B cell (primary cell): Measurements from ENCODE around the gene HDGFL2. TPM values are rescaled to one million over a fixed set of nuclear protein-coding genes. Genes with fewer than 3 reads are reported as not detected.

Experiments used
- ATAC-seq: fragments of 200-7000 bp; cut with Tn5 transposase; one replicate; pipeline ENCODE4 v1.10.0; 2021; ENCODE audit warnings: low read depth, mild to moderate bottlenecking, moderate number of reproducible peaks, moderate library complexity
- CTCF ChIA-PET: fragments of 350-600 bp; sonication (Branson Sonifier 250); formaldehyde crosslinking; loops from one replicate; lab custom pipeline; 2021; ENCODE audit warnings: antibody characterized with exemption, inconsistent platforms; lab: Charles Lee
- POLR2A ChIA-PET: fragments of 350-600 bp; sonication (Branson Sonifier 250); formaldehyde crosslinking; loops from one replicate; lab custom pipeline; 2021; ENCODE audit warnings: antibody characterized with exemption; lab: Charles Lee
- DNase-seq: peaks from one replicate; pipeline ENCODE4 v3.0.0; 2013
- H2AFZ ChIP-seq: 2 replicates; pipeline ENCODE4 v1.6.1; 2012; ENCODE audit warnings: mild to moderate bottlenecking, low read depth, low read length; ENCODE audit not compliant: insufficient read depth, poor library complexity, severe bottlenecking
- H3K27ac ChIP-seq, 2 donors: 1 replicate in 1 of 2; 2 replicates in 1 of 2; pipeline ENCODE4 v1.5.1; 2012 to 2013; ENCODE audit warnings: low read length in 2 of 2, mild to moderate bottlenecking in 2 of 2, moderate library complexity in 1 of 2
- H3K27me3 ChIP-seq, 4 experiments: fragments of 200-600 bp in 1 of 4; sonication (generic) in 1 of 4; replicated peaks in 1 of 4; 1 replicate in 2 of 4; 2 replicates in 2 of 4; pipeline versions ENCODE4 v1.6.1 to v1.7.0; 2013 to 2016; ENCODE audit warnings: low read length in 3 of 4, mild to moderate bottlenecking in 2 of 4, mixed read lengths in 1 of 4, moderate library complexity in 1 of 4; ENCODE audit not compliant: insufficient read depth in 4 of 4, control insufficient read depth in 3 of 4; ENCODE audit errors: control extremely low read depth in 1 of 4
- H3K36me3 ChIP-seq, 2 experiments: replicated peaks in 1 of 2; 1 replicate in 1 of 2; 2 replicates in 1 of 2; pipeline versions ENCODE4 v1.6.1 to v1.7.1; 2013; ENCODE audit warnings: low read length in 1 of 2; ENCODE audit not compliant: insufficient read depth in 2 of 2, control insufficient read depth in 1 of 2; ENCODE audit errors: control extremely low read depth in 1 of 2, extremely low read depth in 1 of 2
- H3K4me1 ChIP-seq, 2 donors: fragments of 200-600 bp in 1 of 2; sonication (generic) in 1 of 2; 1 replicate in 1 of 2; 2 replicates in 1 of 2; pipeline versions ENCODE4 v1.5.1 to v1.6.1; 2013 to 2017; ENCODE audit warnings: low read length in 2 of 2; ENCODE audit not compliant: control insufficient read depth in 2 of 2, insufficient read depth in 2 of 2
- H3K4me2 ChIP-seq: replicated peaks from 2 replicates; pipeline ENCODE3; 2012; ENCODE audit warnings: mild to moderate bottlenecking, low read depth, low read length; ENCODE audit not compliant: poor library complexity, severe bottlenecking
- H3K4me3 ChIP-seq, 5 experiments: fragments of 200-600 bp in 1 of 5; sonication (generic) in 1 of 5; 1 replicate in 3 of 5; 2 replicates in 2 of 5; pipeline versions ENCODE4 v1.5.1 to v1.7.0; 2011 to 2016; ENCODE audit warnings: low read length in 4 of 5, mild to moderate bottlenecking in 4 of 5, low read depth in 2 of 5, control low read depth in 1 of 5, moderate library complexity in 1 of 5; ENCODE audit not compliant: insufficient read depth in 1 of 5; ENCODE audit errors: control extremely low read depth in 1 of 5, extremely low read depth in 1 of 5
- H3K79me2 ChIP-seq: fragments of 200-600 bp; sonication (generic); one replicate; pipeline ENCODE4 v1.6.0; 2016; ENCODE audit warnings: low read length; ENCODE audit not compliant: control insufficient read depth, insufficient read depth
- H3K9ac ChIP-seq: fragments of 200-600 bp; sonication (generic); 2 replicates; pipeline ENCODE4 v1.6.1; 2017; ENCODE audit warnings: mild to moderate bottlenecking, low read length, moderate library complexity
- H3K9me3 ChIP-seq, 3 donors: one replicate each; pipeline versions ENCODE4 v1.6.1 to v1.7.1; 2013; ENCODE audit warnings: low read length in 2 of 3; ENCODE audit not compliant: control insufficient read depth in 2 of 3, insufficient read depth in 1 of 3; ENCODE audit errors: control extremely low read depth in 1 of 3
- H4K20me1 ChIP-seq: 2 replicates; pipeline ENCODE4 v1.6.0; 2012; ENCODE audit warnings: mild to moderate bottlenecking, low read length; ENCODE audit not compliant: insufficient read depth, control insufficient read depth, poor library complexity, severe bottlenecking
- H3K27ac Mint-ChIP-seq: one replicate; pipeline ENCODE4 v1.8.0; 2021; ENCODE audit warnings: mixed read lengths
- H3K27me3 Mint-ChIP-seq: one replicate; pipeline ENCODE4 v1.8.0; 2021; ENCODE audit warnings: mixed read lengths
- H3K4me1 Mint-ChIP-seq: one replicate; pipeline ENCODE4 v1.8.0; 2021; ENCODE audit warnings: mixed read lengths
- H3K4me3 Mint-ChIP-seq: one replicate; pipeline ENCODE4 v1.8.0; 2021; ENCODE audit warnings: mixed read lengths
- H3K9me3 Mint-ChIP-seq: one replicate; pipeline ENCODE4 v1.8.0; 2022; ENCODE audit warnings: mixed read lengths; ENCODE audit not compliant: insufficient read depth
- CTCF ChIP-seq: fragments of 200-600 bp; IDR thresholded peaks from one replicate; pipeline ENCODE4 v1.8.0; 2022; ENCODE audit warnings: antibody characterized with exemption, mild to moderate bottlenecking
- EZH2 ChIP-seq: IDR thresholded peaks from 2 replicates; pipeline ENCODE4 v1.6.1; 2012; ENCODE audit warnings: borderline replicate concordance, low read depth, mild to moderate bottlenecking, moderate library complexity, low read length; ENCODE audit not compliant: insufficient read depth, poor library complexity, severe bottlenecking
- WGBS: methylation state at CpG from one replicate; pipeline ENCODE4 v1.1.5; 2013; ENCODE audit warnings: missing lambda C conversion rate; ENCODE audit not compliant: insufficient coverage; 5-methylcytosine and 5-hydroxymethylcytosine counted together
- intact Hi-C: fragments of 100-400 bp; cut with micrococcal nuclease; formaldehyde crosslinking; loops from one replicate; pipeline ENCODE4 v1.10.0; 2022
- polyA plus RNA-seq: library from polyadenylated mRNA; depleted of rRNA; stranded (reverse); fragments of >200 nt; gene quantifications from 2 replicates; pipeline ENCODE4 v1.2.3, GENCODE V29; 2012
- total RNA-seq, 2 donors: library from RNA; stranded (reverse); fragments of 120-200 nt in 1 of 2; gene quantifications; 1 replicate in 1 of 2; 2 replicates in 1 of 2; pipeline versions ENCODE4 v1.2.3 to v1.2.4, GENCODE V29; 2013 to 2022

Gene HDGFL2
- total and polyA plus RNA-seq, 2 donors (not counting 1 experiment from before 2014, with no cell fraction given), result 18.4 to 49.9 TPM

DNA sequence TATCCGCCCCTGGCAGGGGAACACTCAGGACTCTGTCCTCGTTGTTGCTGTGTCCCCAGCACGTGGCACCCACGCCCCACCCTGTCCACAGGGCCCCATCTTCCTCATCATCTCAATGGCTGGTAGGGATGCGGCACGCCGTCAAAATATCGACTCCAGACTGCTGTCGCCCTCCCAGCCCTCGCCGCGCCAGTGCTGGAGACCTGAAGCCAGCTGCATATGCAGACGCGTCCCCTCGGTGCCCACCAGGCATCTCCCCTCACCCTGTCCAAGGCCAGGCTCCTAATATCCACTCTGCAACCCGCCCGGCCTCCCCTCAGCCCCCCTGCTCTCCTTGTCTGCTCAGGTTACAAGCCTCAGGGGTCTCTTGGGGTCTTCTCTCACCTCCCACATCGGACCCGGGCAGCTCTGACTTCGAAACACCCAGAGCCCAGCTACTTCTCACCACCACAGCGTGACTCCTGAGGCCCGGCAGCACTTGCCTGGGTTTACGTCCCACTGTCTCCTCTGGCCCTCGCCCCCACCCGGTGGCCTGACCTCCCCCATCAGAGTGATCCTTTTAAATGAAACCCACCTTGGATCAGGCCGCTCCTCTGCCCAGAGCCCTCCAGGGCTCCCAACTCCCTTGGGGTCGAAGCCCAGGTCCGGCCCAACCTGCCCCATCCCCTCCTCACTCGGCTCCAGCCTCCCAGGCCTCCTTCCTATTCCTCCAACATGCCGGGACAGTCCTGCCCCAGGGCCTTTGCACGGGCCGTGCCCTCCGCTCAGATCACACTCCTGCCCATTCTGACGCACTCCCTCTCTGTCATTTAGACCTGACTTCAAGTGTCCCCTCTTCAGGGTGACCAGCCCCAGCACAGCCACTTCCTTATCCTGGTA, 33.7 kb downstream of the HDGFL2 start:
- Histone ChIP-seq H3K27ac (no peak overlapping the region), H3K9me3 (peaks cover 0 to 16% (median 0%) of the 10 kb centered on the region in 3 donors), H3K9ac (no peak overlapping the region), H3K4me2 (no peak overlapping the region), H3K27me3 (no peaks in the 10 kb centered on the region), H4K20me1 (no peaks in the 10 kb centered on the region), H3K79me2 (no peaks in the 10 kb centered on the region), H3K4me1 (no peaks in the 10 kb centered on the region), H2AFZ (no peak overlapping the region), H3K36me3 (peaks cover 0 to 11% of the 10 kb centered on the region in 2 experiments), H3K4me3 (no peak overlapping the region)
- 98% methylated on average over 34 of the region's 34 CpGs for WGBS
- intact Hi-C loops, result no loop called here
- H3K4me3 Mint-ChIP-seq, result no peak overlapping the region
- DNase-seq (no peak), ATAC-seq (no peak)
- H3K4me1 Mint-ChIP-seq, result no peaks in the 10 kb centered on the region
- no peak overlapping the region for H3K27ac Mint-ChIP-seq
- no peaks in the 10 kb centered on the region for H3K9me3 Mint-ChIP-seq
- no peaks in the 10 kb centered on the region for H3K27me3 Mint-ChIP-seq
- TF ChIP-seq CTCF (no peak), EZH2 (no peak)
- ChIA-PET CTCF (no interaction called here), POLR2A (no interaction called here)

DNA sequence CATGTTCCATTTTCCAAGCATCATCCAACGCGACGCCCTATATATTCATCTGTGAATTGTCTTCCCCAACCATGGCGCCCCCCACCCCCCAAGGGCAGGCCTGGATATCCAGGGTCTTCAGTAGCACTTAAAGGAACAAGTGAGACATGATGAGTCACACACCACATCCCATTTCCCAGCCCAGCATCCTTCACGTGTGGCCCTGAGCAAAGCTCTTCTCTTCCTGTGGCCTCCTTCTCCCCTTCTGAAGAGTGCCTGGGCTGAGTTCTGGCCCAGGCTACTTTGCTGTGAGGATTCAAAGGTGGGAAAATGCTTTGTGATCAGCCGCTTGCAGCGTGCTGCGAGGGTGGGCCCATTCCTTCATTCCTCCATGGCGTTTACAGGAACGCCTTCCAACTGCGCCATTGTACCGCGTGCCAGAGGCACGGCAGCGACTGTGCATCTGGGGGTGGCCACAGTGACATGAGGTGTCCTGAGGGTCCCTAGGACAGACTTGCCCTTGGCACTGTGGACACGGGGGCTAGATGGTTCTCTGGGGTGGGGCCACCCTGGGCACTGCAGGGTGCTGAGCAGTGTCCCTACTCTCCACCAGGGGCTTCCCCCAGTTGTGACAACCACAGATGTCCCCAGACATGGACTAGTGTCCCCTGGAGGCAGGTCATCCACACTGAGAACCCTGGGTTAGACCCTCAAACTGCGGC, 34.5 kb downstream of the HDGFL2 start:
- no peak for TF ChIP-seq CTCF
- no peak for TF ChIP-seq EZH2
- intact Hi-C loops, result no loop called here
- no peaks in the 10 kb centered on the region for H3K79me2 ChIP-seq
- H4K20me1 ChIP-seq, result no peaks in the 10 kb centered on the region
- H3K4me3 ChIP-seq, result no peak overlapping the region
- peaks cover 0 to 16% (median 0%) of the 10 kb centered on the region in 3 donors for H3K9me3 ChIP-seq
- H3K9ac ChIP-seq, result no peak overlapping the region
- no peak overlapping the region for H3K27ac Mint-ChIP-seq
- H3K4me1 Mint-ChIP-seq, result no peaks in the 10 kb centered on the region
- no peak for ATAC-seq
- H3K27ac ChIP-seq, result no peak overlapping the region
- ChIA-PET CTCF (no interaction called here), POLR2A (no interaction called here)
- WGBS, result 93% methylated on average over 17 of the region's 17 CpGs
- no peak overlapping the region for H2AFZ ChIP-seq
- no peaks in the 10 kb centered on the region for H3K27me3 ChIP-seq
- no peaks in the 10 kb centered on the region for H3K9me3 Mint-ChIP-seq
- H3K4me1 ChIP-seq, result no peaks in the 10 kb centered on the region
- no peak overlapping the region for H3K4me2 ChIP-seq
- H3K27me3 Mint-ChIP-seq, result no peaks in the 10 kb centered on the region
- H3K4me3 Mint-ChIP-seq, result no peak overlapping the region
- peaks cover 0 to 4% of the 10 kb centered on the region in 2 experiments for H3K36me3 ChIP-seq
- DNase-seq, result no peak
